Measurements from ENCODE around the gene MED26.

MED26 gene

GRCh38 chr19:16587833-16588823, 39.9 kb downstream of the MED26 start:
- FAIRE-seq: no peak

GRCh38 chr19:16586991-16587832, 40.8 kb downstream of the MED26 start:
- FAIRE-seq: no peak

- FAIRE-seq: no peak
Observed at GRCh38 chr19:16586477-16586871, 41.5 kb downstream of the MED26 start.

- no peak for FAIRE-seq
Observed at GRCh38 chr19:16585808-16586476, 42.1 kb downstream of the MED26 start.

- no peak for FAIRE-seq
Observed at GRCh38 chr19:16585094-16585801, 42.8 kb downstream of the MED26 start.

DNA sequence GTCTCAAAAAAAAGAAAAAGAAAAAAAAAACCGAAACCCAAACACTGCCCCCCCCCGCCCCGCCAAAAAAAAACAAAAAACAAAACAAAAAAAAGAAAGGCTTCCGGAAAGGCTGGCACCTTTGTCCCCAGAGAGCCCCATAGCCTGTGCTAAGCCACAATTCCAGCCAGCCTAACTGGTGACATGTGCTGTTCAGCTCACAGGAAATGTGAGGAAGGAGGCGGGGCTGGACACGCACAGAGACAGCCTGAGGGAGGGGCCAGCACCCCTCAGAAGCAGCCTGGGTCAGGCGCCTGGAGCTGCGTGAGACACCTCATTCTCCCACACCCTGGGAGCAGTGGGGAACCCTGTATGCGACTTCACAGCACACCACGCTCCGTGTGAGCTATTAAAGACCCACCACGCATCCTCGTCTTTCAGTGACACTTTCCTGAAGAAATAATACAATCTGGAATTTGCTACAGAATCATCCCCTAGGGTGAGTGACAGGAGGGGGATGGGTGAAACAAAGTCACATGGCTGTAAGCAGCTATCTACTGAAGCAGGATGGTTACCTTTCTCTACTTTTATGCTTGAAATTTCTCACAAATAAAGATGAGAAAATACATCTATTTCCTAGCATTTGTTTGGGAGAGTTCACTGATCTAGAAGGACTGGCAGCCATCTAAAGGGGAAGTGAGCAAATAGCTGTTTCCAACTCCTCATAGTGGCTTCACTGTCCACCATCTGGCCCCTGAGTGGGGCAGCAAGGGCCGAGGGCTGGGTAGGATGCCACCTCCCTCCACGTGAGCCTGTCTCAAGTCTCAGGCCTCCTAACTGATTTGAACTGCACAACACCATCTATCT, 43.5 kb downstream of the MED26 start:
- no peak for FAIRE-seq

GRCh38 chr19:16582486-16583261, 45.3 kb downstream of the MED26 start:
- no peak for FAIRE-seq

DNA sequence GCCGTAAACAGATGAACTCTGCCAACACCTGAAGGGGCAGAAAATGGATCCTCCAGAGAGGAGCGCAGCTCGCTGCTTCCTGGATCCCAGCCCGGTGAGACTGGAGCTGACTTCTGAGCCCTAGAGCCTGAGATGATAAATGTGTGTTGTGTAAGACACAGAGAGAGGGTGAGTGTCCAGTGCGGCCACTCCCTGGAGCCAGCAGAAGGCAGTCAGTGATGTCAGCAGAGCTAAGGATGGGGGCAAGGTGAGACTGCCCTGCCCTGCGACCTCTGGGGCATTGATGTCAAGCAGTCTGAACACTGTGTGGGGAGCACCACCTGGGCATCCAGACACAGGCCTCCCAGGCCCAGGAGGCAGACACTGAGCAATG, 46.0 kb downstream of the MED26 start:
- FAIRE-seq: no peak

- no peak for FAIRE-seq
Observed at GRCh38 chr19:16581145-16581970, 46.6 kb downstream of the MED26 start.

GRCh38 chr19:16579381-16579780, 48.6 kb downstream of the MED26 start:
- FAIRE-seq: no peak

DNA sequence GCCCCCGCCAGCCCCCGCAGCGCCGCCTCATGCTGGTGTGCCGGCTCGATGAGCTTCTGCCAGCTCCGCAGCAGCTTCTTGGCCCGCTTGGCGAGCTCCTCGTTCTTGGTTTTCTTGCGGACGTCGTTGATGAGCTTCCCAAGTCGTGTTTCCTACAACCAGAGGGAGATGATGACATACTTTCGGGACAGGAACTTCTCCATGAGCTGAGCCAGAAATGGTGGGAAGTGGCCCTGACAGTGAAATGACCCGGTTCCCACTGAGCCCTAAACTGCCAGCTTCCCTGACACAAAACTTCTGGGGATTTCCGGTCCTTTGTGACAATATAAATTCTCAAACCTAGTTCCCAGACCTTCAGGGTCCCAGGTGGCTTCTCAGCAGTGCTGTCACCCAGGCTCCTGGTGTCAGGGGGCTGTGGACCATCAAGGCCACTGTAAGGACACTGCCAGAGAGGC, 50.4 kb downstream of the MED26 start:
- FAIRE-seq: no peak

DNA sequence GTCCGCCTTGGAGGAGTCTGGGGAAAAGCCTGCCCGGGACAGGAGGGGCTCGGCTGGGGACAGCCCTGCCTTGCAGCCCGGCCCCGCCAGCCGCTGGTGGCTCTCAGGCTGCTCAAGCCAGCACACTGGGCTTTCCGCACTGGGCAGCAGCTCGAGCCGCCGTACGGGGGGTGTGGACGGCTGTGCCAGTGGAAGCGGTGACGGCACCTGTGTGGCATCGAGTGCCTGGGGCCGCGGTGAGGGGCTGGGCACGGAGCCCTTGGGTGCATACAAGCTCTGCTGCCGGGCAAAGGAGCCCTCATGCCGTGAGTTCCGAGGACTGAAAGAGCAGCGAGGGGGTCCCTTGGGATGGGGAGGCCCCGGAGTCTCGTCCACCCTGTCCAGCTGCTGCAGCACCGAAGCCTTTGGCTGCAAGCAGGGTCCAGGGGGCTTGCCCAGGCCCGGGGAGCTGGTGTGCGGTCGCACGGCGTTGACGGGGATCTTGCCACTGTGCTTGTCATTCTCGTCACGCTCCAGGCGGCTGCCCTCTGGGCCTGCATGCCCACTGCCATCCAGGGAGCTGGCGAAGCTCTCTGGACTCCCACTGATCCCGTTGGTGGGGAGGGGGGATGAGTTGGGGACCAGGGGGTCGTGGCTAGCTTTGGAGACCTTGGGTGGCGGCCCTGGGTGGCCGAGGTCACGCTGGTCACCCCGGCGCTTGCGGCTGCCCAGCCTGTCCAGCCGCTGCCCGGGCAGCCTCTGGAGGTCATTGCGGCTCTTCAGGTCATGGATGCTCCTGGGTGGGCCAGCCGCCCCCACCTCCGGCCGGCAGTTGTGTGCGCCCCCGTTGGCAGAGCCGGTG, 51.1 kb downstream of the MED26 start:
- no peak for FAIRE-seq

GRCh38 chr19:16575861-16576689, 51.9 kb downstream of the MED26 start:
- no peak for FAIRE-seq

- no peak for FAIRE-seq
Observed at GRCh38 chr19:16575282-16575681, 52.7 kb downstream of the MED26 start.

- FAIRE-seq: no peak
Observed at GRCh38 chr19:16573925-16574324, 54.1 kb downstream of the MED26 start.

DNA sequence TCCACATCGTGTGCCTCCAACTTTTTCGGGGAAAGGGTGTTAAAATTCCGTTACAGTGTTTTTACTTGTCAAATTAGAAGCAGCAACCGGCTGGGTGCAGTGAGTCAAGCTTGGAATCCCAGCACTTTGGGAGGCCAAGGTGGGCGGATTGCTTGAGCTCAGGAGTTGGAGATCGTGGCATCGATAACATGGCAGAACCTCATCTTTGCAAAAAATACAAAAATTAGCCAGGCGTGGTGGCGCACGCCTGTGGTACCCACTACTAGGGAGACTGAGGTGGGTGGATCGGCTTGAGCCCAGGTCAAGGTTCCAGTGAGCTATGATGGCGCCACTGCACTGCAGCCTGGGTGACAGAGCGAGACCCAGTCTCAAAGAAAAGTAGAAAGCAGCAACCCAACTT, 54.7 kb downstream of the MED26 start:
- no peak for FAIRE-seq

DNA sequence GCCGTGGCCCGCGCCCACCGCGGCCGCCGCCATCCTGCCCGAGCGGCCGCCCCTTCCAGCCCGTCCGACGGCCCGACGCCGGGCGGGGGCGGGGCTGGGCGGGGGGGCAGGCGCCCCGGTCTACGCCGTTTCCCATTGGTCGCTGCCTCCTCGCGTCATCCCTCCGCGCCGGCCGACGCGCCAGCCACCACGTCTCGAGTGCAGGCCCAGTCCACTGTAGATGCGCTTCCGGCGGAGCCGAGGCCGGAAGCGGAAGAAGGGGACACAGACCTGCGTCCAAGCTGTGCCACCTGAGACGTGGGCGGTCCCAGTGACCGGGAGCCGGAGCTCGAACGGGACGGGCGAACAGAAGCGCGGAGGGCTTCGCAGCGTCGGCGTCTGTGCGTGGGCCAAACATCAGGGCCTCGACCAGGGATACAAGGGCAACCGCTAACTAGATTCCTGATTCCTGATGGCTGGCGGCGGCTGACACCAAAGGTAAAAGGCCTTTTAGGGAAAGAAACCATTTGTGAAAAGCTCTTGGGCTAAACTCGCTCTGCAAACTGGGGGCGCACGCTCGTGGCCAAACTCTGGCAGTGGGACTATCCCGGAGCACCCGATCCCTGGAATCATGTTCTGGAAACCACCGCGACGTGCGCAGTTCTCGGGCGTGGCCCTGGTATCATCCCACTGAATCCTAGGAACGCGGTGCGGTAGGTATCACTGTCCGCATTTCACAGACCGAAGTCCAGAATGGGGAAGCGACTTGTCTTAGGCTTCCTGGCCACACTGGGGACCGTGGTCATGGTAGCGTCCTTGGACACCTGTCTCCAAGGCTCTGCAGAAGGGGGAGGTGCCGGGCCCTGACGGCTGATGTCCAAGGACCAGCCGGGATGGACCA, 55.4 kb downstream of the MED26 start, which contains the start of gene SLC35E1:
Gene SLC35E1, minus strand, starts transcription at position 84 of the 880 bp plus-strand sequence. Its CDS starts 51 bp downstream, at position 33.
- FAIRE-seq: no peak

Measured in islet of Langerhans (tissue), 1 donor.